Ascending aorta (tissue), 2 donors: ENCODE results near the gene ABLIM2. TPM values are rescaled to one million over a fixed set of nuclear protein-coding genes. Genes with fewer than 3 reads are reported as not detected.

Source experiments
- DNase-seq, 2 donors: peaks; one replicate each; pipeline ENCODE4 v3.0.0-alpha.2; 2019; ENCODE audit warnings: low spot score in 2 of 2
- H3K27ac ChIP-seq, 2 donors: fragments of 200-600 bp; sonication (generic); one replicate each; pipeline ENCODE4 v1.5.1; 2016 to 2017; ENCODE audit warnings: mild to moderate bottlenecking in 1 of 2
- H3K27me3 ChIP-seq: fragments of 200-600 bp; sonication (generic); one replicate; pipeline ENCODE4 v1.5.1; 2017
- H3K36me3 ChIP-seq, 2 donors: fragments of 200-600 bp; sonication (generic); one replicate each; pipeline ENCODE4 v1.5.1; 2016
- H3K4me1 ChIP-seq, 2 donors: fragments of 200-600 bp; sonication (generic); one replicate each; pipeline ENCODE4 v1.5.1; 2016 to 2017; ENCODE audit warnings: mild to moderate bottlenecking in 1 of 2
- H3K4me3 ChIP-seq, 2 donors: fragments of 200-600 bp; sonication (generic); one replicate each; pipeline ENCODE4 v1.5.1; 2016 to 2017; ENCODE audit warnings: mild to moderate bottlenecking in 1 of 2
- H3K9me3 ChIP-seq, 2 donors: fragments of 200-600 bp; sonication (generic); one replicate each; pipeline ENCODE4 v1.5.1; 2016
- intact Hi-C: fragments of 100-400 bp; cut with DNase I; formaldehyde crosslinking; loops from one replicate; pipeline ENCODE4 v1.15.1; 2023
- total RNA-seq: library from RNA; depleted of rRNA; stranded (reverse); fragments of >200 nt; gene quantifications from one replicate; pipeline ENCODE4 v1.1.0, GENCODE V29; 2016
- TF ChIP-seq, protein P1 (sequence below), 3 experiments: fragments of 200-600 bp in 2 of 3; fragments of 450-650 bp in 1 of 3; sonication (generic) in 2 of 3; IDR thresholded peaks; one replicate each; pipeline ENCODE4 v1.5.1; 2016 to 2019; ENCODE audit warnings: antibody characterized with exemption in 3 of 3, mild to moderate bottlenecking in 1 of 3, moderate library complexity in 1 of 3

ABLIM2 gene
- total RNA-seq, 1 donor from 2014 or later: 30.8 TPM

DNA sequence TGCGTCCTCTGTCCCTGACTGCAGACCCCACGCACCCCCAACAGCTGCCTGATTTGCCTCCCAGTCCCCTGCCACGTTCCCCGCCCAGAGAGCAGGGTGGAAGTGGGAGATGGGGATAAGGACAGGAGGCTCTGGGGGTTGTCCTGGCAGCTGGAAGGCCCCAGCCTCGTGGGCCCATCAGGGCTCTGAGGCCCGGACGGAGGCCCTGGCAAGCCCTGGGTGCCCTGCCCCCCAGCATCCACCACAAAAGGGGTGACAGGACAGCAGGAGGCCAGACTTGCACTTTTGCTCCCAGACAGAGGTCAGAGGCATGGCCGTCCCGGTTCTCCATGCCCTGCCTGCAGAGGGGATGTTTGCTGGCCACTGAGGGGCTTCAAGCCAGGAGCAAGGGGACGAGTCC, 45.2 kb upstream of the ABLIM2 start:
- Histone ChIP-seq H3K27ac (no peak overlapping the region), H3K4me3 (no peak overlapping the region), H3K9me3 (no peaks in the 10 kb centered on the region), H3K36me3 (no peaks in the 10 kb centered on the region), H3K4me1 (peaks cover 8 to 15% of the 10 kb centered on the region in 2 donors), H3K27me3 (no peaks in the 10 kb centered on the region)
- DNase-seq: no peak
- intact Hi-C loops: no loop called here
- TF ChIP-seq, protein P1, sequence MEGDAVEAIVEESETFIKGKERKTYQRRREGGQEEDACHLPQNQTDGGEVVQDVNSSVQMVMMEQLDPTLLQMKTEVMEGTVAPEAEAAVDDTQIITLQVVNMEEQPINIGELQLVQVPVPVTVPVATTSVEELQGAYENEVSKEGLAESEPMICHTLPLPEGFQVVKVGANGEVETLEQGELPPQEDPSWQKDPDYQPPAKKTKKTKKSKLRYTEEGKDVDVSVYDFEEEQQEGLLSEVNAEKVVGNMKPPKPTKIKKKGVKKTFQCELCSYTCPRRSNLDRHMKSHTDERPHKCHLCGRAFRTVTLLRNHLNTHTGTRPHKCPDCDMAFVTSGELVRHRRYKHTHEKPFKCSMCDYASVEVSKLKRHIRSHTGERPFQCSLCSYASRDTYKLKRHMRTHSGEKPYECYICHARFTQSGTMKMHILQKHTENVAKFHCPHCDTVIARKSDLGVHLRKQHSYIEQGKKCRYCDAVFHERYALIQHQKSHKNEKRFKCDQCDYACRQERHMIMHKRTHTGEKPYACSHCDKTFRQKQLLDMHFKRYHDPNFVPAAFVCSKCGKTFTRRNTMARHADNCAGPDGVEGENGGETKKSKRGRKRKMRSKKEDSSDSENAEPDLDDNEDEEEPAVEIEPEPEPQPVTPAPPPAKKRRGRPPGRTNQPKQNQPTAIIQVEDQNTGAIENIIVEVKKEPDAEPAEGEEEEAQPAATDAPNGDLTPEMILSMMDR (IDR thresholded peaks at IDR 0.05): no peak

DNA sequence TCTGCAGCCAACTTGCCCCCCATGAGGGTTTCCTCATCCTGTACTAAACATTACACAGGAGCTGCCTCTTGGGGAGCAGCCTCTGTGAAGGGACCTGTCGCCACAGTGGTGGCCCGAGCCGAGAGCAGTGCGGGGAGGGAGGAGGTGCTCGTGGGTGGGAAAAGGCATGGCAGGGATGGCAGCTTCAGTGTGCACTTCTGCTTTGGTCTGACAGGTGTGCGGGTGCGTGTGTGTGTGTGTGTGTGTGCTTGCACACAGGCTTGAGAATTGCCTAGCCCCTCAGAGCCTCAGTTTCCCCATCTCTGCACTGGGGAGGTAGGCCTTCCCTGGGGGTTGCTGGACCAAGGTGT, 44.4 kb upstream of the ABLIM2 start:
- no peaks in the 10 kb centered on the region for H3K36me3 ChIP-seq
- intact Hi-C loops: no loop called here
- TF ChIP-seq, protein P1 (IDR thresholded peaks at IDR 0.05): no peak
- no peak overlapping the region for H3K27ac ChIP-seq
- peaks cover 8 to 20% of the 10 kb centered on the region in 2 donors for H3K4me1 ChIP-seq
- no peak for DNase-seq
- H3K27me3 ChIP-seq: no peaks in the 10 kb centered on the region
- no peaks in the 10 kb centered on the region for H3K9me3 ChIP-seq
- no peak overlapping the region for H3K4me3 ChIP-seq

DNA sequence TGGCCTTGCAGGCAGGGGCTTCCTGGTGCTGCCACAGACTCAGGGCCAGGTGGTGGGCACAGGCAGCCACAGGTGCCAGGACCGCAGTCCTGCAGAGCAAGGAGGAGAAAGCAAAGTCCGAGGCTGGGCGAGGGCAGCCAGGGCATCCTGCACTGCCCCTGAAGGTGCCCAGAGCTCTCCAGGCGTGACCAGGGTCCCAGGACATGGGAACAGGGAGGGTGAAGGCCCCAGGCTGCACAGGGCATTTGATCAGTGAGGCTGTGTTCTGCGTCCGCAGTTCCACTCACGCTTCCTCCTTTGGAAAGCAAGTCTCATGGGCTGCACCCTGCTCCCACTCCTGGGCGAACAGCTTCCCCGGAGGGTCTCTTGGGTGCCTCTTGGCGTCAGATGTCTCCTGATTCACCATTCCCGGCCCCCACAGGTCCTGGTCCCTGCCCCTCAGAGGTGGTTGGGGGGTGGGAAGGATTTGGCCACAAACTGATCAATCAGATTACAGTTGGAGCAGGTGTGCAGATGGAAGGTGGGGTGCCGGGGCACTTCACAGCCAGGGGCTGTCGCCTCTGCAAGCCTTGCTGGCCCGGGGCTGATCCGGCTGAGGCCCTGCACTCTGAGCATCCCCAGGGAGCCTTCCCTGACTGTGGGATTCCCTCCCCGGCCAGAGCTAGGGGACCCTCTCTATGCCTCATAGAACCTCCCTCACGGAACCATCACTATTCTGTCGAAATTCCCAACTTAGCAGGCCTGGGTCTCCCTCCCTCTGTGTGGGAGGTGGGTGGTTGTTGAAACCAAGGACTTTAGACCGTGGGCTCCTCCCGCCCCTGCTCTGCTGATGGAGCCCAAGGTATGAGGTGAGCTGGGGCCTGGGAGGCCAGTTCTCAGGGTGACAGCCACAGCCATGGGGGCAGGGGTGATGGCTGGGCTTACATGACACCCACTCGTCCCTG, 43.8 kb upstream of the ABLIM2 start:
- no peak for DNase-seq
- H3K4me1 ChIP-seq: peaks cover 8 to 20% of the 10 kb centered on the region in 2 donors
- H3K27me3 ChIP-seq: no peaks in the 10 kb centered on the region
- H3K4me3 ChIP-seq: peak overlapping the region in 1 of 2 donors; percentile 59
- no peaks in the 10 kb centered on the region for H3K36me3 ChIP-seq
- intact Hi-C loops: no loop called here
- TF ChIP-seq, protein P1 (IDR thresholded peaks at IDR 0.05): no peak
- H3K27ac ChIP-seq: no peak overlapping the region
- H3K9me3 ChIP-seq: no peaks in the 10 kb centered on the region

DNA sequence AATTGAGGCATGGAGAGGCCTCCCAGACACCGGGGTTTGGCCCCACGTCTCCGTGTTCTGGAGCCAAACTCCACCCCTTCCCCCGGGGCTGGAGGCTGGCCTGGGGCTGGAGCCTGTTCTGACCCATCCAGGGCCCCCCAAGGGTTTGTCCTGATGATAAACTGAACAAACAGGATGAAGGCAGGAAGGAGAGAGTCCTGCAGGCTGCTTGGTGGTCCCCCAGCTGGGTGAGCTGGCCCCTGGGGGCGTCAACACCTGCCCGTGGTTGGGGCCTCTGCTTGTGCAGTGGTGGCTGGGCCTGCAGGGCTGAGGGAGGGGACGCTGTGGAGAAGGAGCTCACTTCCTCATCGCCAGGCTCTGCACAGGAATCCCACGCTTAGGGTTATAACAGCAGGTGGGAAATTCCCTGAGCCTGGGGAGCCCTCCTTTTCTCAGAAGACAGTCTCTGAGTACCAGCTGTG, 42.7 kb upstream of the ABLIM2 start:
- Histone ChIP-seq H3K9me3 (no peaks in the 10 kb centered on the region), H3K27ac (no peak overlapping the region), H3K27me3 (no peaks in the 10 kb centered on the region), H3K4me1 (peaks cover 8 to 20% of the 10 kb centered on the region in 2 donors), H3K36me3 (no peaks in the 10 kb centered on the region), H3K4me3 (peak overlapping the region in 1 of 2 donors; percentile 59)
- no peak for DNase-seq
- TF ChIP-seq, protein P1 (IDR thresholded peaks at IDR 0.05): no peak
- intact Hi-C loops: no loop called here

DNA sequence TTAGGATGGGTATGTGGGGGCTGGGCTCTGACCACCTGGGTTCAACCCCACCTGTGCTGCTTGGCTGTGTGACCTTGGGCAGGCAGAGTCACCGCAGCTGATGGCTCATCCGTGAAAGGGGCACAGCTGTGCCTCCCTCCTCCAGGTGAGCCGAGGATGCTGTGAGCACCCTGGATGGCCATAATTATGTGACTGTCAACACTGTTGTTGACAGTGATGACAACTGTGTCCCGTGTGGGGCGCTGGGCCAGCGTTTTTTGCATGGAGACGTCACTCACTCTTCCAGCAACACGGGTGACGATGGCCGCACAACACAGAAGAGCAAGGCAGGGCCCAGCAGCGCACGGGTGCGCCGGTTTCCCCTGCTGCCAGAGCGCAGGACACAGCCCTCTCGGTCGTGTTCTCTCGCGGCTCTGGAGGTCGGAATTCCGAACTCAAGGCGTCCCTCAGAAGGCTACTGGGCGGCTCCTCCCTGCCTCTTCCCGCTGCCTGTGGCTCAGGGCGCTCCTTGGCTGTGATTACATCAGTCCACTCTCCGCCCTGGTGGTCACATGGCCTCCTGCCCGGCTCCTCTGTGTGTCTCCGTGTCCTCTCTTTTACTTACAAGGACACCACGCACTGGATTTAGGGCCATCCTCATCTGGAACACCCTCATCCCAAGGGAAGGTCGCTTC, 41.8 kb upstream of the ABLIM2 start:
- Histone ChIP-seq H3K4me3 (peak overlapping the region; percentile 31 to 59), H3K36me3 (no peaks in the 10 kb centered on the region), H3K27ac (peak overlapping the region; percentile 55 to 64), H3K4me1 (peaks cover 8 to 20% of the 10 kb centered on the region in 2 donors), H3K9me3 (no peaks in the 10 kb centered on the region), H3K27me3 (no peaks in the 10 kb centered on the region)
- peak in 1 of 2 donors; percentile 77 for DNase-seq
- intact Hi-C loops: no loop called here
- TF ChIP-seq, protein P1 (IDR thresholded peaks at IDR 0.05): no peak
